Measurements from ENCODE around the gene CDH4. TPM values are rescaled to one million over a fixed set of nuclear protein-coding genes. Genes with fewer than 3 reads are reported as not detected.

Gene CDH4
- total and polyA plus RNA-seq, 7 donors: under 0.01 to 0.06 TPM; not detected in 5

DNA sequence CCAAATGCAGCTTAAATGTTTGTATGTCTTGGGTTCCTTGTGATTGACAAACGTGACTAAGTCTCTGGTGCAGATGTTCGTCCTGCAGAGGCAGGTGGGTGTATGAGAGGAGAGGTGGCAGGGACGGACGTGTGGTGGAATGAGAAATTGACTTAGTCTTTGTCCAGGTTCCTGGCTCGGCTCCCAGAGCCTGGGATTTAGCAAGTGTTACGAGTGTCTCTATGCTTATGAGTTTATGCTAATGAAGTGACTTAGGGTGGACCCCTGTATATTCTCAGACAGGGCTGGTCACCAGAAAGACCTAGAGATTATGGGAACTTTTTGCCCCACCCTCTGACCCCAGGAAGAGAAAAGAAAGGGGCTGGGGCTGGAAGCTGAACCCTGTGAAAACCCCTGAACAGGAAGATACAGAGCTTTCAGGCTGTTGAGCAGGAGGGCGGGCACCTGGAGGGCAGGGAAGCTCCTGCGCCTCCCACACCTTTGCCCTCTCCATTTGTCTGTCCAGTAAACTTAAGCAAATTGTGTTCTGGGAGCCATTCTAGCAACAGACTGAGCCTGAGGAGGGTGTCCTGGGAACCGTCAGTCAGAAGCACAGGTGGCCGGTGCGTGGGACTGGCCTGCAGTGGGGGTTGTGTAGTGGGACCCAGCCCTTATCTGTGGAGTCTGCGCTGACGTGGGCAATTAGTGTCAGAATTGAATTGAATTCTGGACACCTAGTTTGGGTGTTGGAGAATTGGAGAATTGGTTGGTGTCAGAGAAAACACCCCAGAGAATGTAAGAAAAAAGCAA, 362.1 kb downstream of the CDH4 start:
- WGBS, 2 donors: 71 to 80% methylated on average over 13 of the region's 13 CpGs

DNA sequence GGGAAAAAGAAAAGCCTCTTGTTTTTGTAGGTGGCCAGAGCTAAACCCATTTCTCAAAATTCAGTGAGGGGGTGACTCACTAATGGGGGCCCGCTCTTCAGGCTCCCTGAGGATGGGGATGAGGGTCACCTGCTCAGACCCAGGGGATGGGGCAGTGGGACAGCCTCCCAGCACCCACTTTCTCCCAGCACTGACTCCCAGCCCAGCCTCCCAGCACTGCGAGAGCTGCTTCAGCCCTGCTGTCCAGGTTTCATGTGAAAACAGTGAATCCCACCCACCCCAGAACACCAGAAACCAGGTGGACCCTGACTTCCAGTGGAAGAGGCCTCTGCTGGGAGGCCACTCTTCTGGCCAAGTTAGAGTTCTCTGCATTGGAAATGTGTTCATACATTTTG, 362.6 kb downstream of the CDH4 start:
- WGBS, 2 donors: 80 to 84% methylated on average over 2 of the region's 2 CpGs
- no peak for TF ChIP-seq POLR2AphosphoS5 (IDR thresholded peaks at IDR 0.05)
- no peak for TF ChIP-seq POLR2A (IDR thresholded peaks at IDR 0.05)
- TF ChIP-seq, protein P1, sequence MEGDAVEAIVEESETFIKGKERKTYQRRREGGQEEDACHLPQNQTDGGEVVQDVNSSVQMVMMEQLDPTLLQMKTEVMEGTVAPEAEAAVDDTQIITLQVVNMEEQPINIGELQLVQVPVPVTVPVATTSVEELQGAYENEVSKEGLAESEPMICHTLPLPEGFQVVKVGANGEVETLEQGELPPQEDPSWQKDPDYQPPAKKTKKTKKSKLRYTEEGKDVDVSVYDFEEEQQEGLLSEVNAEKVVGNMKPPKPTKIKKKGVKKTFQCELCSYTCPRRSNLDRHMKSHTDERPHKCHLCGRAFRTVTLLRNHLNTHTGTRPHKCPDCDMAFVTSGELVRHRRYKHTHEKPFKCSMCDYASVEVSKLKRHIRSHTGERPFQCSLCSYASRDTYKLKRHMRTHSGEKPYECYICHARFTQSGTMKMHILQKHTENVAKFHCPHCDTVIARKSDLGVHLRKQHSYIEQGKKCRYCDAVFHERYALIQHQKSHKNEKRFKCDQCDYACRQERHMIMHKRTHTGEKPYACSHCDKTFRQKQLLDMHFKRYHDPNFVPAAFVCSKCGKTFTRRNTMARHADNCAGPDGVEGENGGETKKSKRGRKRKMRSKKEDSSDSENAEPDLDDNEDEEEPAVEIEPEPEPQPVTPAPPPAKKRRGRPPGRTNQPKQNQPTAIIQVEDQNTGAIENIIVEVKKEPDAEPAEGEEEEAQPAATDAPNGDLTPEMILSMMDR (IDR thresholded peaks at IDR 0.05): no peak
- no peak for TF ChIP-seq EP300 (IDR thresholded peaks at IDR 0.05)
- H3K9me3 ChIP-seq: peaks cover 0 to 2% (median 0%) of the 10 kb centered on the region in 4 donors

More for the DNA sequence above, 362.1 kb downstream of the CDH4 start:
- H3K36me3 ChIP-seq: no peaks in the 10 kb centered on the region
- H3K4me3 ChIP-seq: no peak overlapping the region
- TF ChIP-seq POLR2AphosphoS5 (IDR thresholded peaks at IDR 0.05): no peak
- TF ChIP-seq, protein P1 (IDR thresholded peaks at IDR 0.05): no peak
- TF ChIP-seq POLR2A (IDR thresholded peaks at IDR 0.05): no peak
- no peak for TF ChIP-seq EP300 (IDR thresholded peaks at IDR 0.05)
- H3K27me3 ChIP-seq: peaks cover 0 to 35% (median 0%) of the 10 kb centered on the region in 3 donors
- DNase-seq: no peak
- H3K4me1 ChIP-seq: no peaks in the 10 kb centered on the region
- peaks cover 0 to 2% (median 0%) of the 10 kb centered on the region in 4 donors for H3K9me3 ChIP-seq
- no peak overlapping the region for H3K27ac ChIP-seq
- intact Hi-C loops (cut with DNase I): no loop called here

DNA sequence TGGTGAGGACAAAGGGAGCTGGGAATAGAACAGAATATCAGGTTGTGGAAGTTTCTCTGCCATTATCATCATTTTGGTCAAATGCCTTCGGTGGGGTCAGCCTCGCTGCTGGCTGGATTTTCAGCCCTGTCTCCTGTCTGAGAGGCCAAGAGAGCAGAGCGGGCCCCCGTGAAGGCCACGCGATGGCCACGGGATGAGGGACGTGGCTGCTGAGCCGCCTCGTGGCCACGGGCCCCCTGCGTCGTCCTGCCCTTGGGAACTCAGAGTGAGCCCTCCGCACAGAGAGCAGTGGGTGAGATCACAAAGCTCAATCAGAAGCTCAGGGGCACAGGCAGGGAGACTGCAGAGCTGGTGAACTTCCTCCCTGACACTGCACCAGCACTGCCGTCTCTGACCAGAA, 363.7 kb downstream of the CDH4 start:
- no peak overlapping the region for H3K4me3 ChIP-seq
- peaks cover 0 to 28% (median 0%) of the 10 kb centered on the region in 3 donors for H3K27me3 ChIP-seq
- H3K4me1 ChIP-seq: no peaks in the 10 kb centered on the region
- H3K36me3 ChIP-seq: no peaks in the 10 kb centered on the region
- intact Hi-C loops (cut with DNase I): no loop called here
- H3K27ac ChIP-seq: no peak overlapping the region
- DNase-seq: no peak
- peaks cover 0 to 2% (median 0%) of the 10 kb centered on the region in 4 donors for H3K9me3 ChIP-seq
- TF ChIP-seq EP300 (IDR thresholded peaks at IDR 0.05) (no peak), POLR2AphosphoS5 (IDR thresholded peaks at IDR 0.05) (no peak), POLR2A (IDR thresholded peaks at IDR 0.05) (no peak)
- TF ChIP-seq, protein P1 (IDR thresholded peaks at IDR 0.05): no peak
- 92 to 94% methylated on average over 15 of the region's 15 CpGs for WGBS, 2 donors

More for the DNA sequence above, 362.6 kb downstream of the CDH4 start:
- no peak for DNase-seq
- intact Hi-C loops (cut with DNase I): no loop called here
- Histone ChIP-seq H3K36me3 (no peaks in the 10 kb centered on the region), H3K27ac (no peak overlapping the region), H3K27me3 (peaks cover 0 to 35% (median 0%) of the 10 kb centered on the region in 3 donors), H3K4me3 (no peak overlapping the region), H3K4me1 (no peaks in the 10 kb centered on the region)

DNA sequence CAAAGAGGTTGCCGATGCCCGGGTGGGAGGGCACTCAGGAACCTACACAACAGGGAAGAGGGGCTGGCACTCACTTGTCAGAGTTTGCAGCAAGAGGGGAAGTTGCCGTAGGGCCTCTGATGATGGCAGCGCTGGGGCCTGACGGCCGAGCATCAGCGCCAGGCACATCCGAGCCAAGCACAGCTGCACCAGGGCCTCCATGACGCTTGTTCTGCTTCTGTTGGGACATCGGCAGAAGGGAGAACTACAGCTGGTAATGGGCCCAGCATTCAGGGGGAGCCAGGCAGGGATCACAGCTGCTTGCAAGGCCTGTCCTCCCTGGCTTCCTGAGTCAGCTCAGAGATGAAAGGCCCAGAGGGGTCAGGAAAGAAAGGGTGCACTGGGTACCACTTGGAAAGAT, 367.7 kb downstream of the CDH4 start:
- WGBS, 2 donors: 92 to 93% methylated on average over 10 of the region's 10 CpGs
- Histone ChIP-seq H3K9me3 (no peaks in the 10 kb centered on the region), H3K4me3 (no peak overlapping the region), H3K27ac (no peak overlapping the region), H3K36me3 (no peaks in the 10 kb centered on the region), H3K27me3 (peaks cover 0 to 20% (median 0%) of the 10 kb centered on the region in 3 donors), H3K4me1 (no peaks in the 10 kb centered on the region)
- TF ChIP-seq EP300 (IDR thresholded peaks at IDR 0.05) (no peak), POLR2AphosphoS5 (IDR thresholded peaks at IDR 0.05) (no peak), POLR2A (IDR thresholded peaks at IDR 0.05) (no peak)
- TF ChIP-seq, protein P1 (IDR thresholded peaks at IDR 0.05): no peak
- intact Hi-C loops (cut with DNase I): no loop called here
- no peak for DNase-seq

Data from sigmoid colon (tissue), 7 donors.